Measurements from ENCODE around the gene RNF14. TPM values are rescaled to one million over a fixed set of nuclear protein-coding genes. Genes with fewer than 3 reads are reported as not detected.
"Not testable (repeated sequence)": the region's sequence is repeated elsewhere in the genome, so short reads cannot be mapped to it uniquely, and the experiment has no call there.

RNF14 gene
- total RNA-seq, 2 donors from 2014 or later, result 27.5 to 33.0 TPM

DNA sequence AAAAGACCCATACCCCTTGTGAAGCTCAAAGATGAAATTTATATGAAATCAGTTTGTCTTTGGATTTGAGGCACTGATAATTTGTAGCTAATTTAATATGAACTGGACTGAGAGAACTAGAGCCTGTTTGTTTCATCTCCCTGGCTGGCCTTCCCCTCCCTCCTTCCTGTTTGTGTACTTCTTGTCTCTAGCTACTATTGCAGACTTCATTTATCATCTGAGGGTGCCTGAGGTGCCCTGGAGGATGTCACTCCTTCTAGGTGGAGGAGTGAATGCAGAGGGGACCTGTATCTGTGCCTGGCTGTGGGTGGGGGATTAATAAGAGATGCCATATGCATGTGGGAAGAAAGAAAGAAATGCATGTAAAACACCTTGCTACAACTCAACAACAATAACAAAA, 66.1 kb downstream of the RNF14 start:
- H3K27ac ChIP-seq (ENCODE audit: low read depth, low read length), result no peak overlapping the region
- no peaks in the 10 kb centered on the region for H3K27me3 Mint-ChIP-seq (ENCODE audit: insufficient read depth)
- no peak overlapping the region for H3K4me3 ChIP-seq (ENCODE audit: low read length)
- H3K27ac Mint-ChIP-seq, result no peak overlapping the region
- no peaks in the 10 kb centered on the region for H3K36me3 Mint-ChIP-seq (ENCODE audit: low read depth)
- no peaks in the 10 kb centered on the region for H3K9me3 Mint-ChIP-seq
- peaks cover 2% of the 10 kb centered on the region for H3K4me1 Mint-ChIP-seq
- no peaks in the 10 kb centered on the region for H3K36me3 ChIP-seq (ENCODE audit: control insufficient read depth, insufficient read depth, low read length)
- DNase-seq, result no peak
- no peaks in the 10 kb centered on the region for H3K9me3 ChIP-seq (ENCODE audit: control insufficient read depth, low read length)
- no peaks in the 10 kb centered on the region for H3K27me3 ChIP-seq (ENCODE audit: control insufficient read depth, insufficient read depth, low read length, poor library complexity, severe bottlenecking)
- no peak for TF ChIP-seq CTCF (conservative IDR thresholded peaks at IDR 0.05)
- no peak overlapping the region for H3K9ac ChIP-seq (ENCODE audit: extremely low read depth, low read length, poor library complexity, severe bottlenecking)
- H3K4me3 Mint-ChIP-seq, result no peak overlapping the region
- H3K4me1 ChIP-seq (ENCODE audit: control insufficient read depth, insufficient read depth, low read length), result no peaks in the 10 kb centered on the region

DNA sequence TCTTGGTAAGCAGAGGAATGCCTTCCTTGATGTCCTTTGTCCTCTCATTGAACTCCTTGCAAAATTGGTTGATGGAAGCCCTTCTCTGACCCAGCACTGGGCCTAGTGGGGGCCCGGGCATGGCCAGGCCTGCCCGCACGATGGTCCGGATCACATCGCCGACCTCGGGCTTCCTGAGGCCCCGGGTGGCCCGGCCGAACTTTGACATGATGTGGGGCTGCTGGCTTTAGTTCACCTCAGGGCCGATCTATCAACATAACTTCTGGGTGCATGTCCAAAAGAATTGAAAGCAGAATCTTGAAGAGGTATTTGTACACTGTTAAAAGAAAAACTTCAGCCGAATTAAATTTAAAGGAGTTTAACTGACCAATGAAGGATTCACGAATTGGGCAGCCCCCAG, 68.0 kb downstream of the RNF14 start:
- WGBS, 2 experiments (ENCODE audit: insufficient coverage in 1 of 2, insufficient read length in 1 of 2), result 93 to 100% methylated on average over 3 to 13 of the region's 13 CpGs
- Mint-ChIP-seq H3K4me3 (no peak overlapping the region), H3K36me3 (ENCODE audit: low read depth) (no peaks in the 10 kb centered on the region)

GRCh38 chr5:142037599-142037998, 68.7 kb downstream of the RNF14 start:
- not testable (repeated sequence) for H3K4me1 Mint-ChIP-seq; H3K27ac ChIP-seq (ENCODE audit: low read depth, low read length); H3K36me3 ChIP-seq (ENCODE audit: control insufficient read depth, insufficient read depth, low read length); H3K4me3 Mint-ChIP-seq; H3K9me3 Mint-ChIP-seq; H3K4me1 ChIP-seq (ENCODE audit: control insufficient read depth, insufficient read depth, low read length); H3K9me3 ChIP-seq (ENCODE audit: control insufficient read depth, low read length); H3K27me3 Mint-ChIP-seq (ENCODE audit: insufficient read depth); H3K4me3 ChIP-seq (ENCODE audit: low read length); H3K9ac ChIP-seq (ENCODE audit: extremely low read depth, low read length, poor library complexity, severe bottlenecking); DNase-seq; H3K27ac Mint-ChIP-seq; H3K27me3 ChIP-seq (ENCODE audit: control insufficient read depth, insufficient read depth, low read length, poor library complexity, severe bottlenecking); H3K36me3 Mint-ChIP-seq (ENCODE audit: low read depth)
- whole genome bisulfite sequencing, 2 experiments (ENCODE audit: insufficient coverage in 1 of 2, insufficient read length in 1 of 2), result 95 to 100% methylated on average over 2 of the region's 3 CpGs

More for the DNA sequence above, 68.0 kb downstream of the RNF14 start:
- no peaks in the 10 kb centered on the region for H3K27me3 ChIP-seq (ENCODE audit: control insufficient read depth, insufficient read depth, low read length, poor library complexity, severe bottlenecking)
- no peak for DNase-seq
- H3K4me3 ChIP-seq (ENCODE audit: low read length), result no peak overlapping the region
- peaks cover 2% of the 10 kb centered on the region for H3K4me1 Mint-ChIP-seq
- no peaks in the 10 kb centered on the region for H3K36me3 ChIP-seq (ENCODE audit: control insufficient read depth, insufficient read depth, low read length)
- no peak overlapping the region for H3K27ac Mint-ChIP-seq
- no peaks in the 10 kb centered on the region for H3K9me3 ChIP-seq (ENCODE audit: control insufficient read depth, low read length)
- peaks cover 2% of the 10 kb centered on the region for H3K9me3 Mint-ChIP-seq
- H3K9ac ChIP-seq (ENCODE audit: extremely low read depth, low read length, poor library complexity, severe bottlenecking), result no peak overlapping the region
- no peaks in the 10 kb centered on the region for H3K27me3 Mint-ChIP-seq (ENCODE audit: insufficient read depth)
- no peak overlapping the region for H3K27ac ChIP-seq (ENCODE audit: low read depth, low read length)
- no peak for TF ChIP-seq CTCF (conservative IDR thresholded peaks at IDR 0.05)
- no peaks in the 10 kb centered on the region for H3K4me1 ChIP-seq (ENCODE audit: control insufficient read depth, insufficient read depth, low read length)

GRCh38 chr5:142038735-142039134, 69.8 kb downstream of the RNF14 start:
- Mint-ChIP-seq H3K4me1 (peaks cover 2% of the 10 kb centered on the region), H3K4me3 (no peak overlapping the region), H3K36me3 (ENCODE audit: low read depth) (no peaks in the 10 kb centered on the region), H3K27me3 (ENCODE audit: insufficient read depth) (no peaks in the 10 kb centered on the region), H3K9me3 (peaks cover 2% of the 10 kb centered on the region), H3K27ac (no peak overlapping the region)
- Histone ChIP-seq H3K27ac (ENCODE audit: low read depth, low read length) (no peak overlapping the region), H3K27me3 (ENCODE audit: control insufficient read depth, insufficient read depth, low read length, poor library complexity, severe bottlenecking) (no peaks in the 10 kb centered on the region), H3K4me3 (ENCODE audit: low read length) (no peak overlapping the region), H3K4me1 (ENCODE audit: control insufficient read depth, insufficient read depth, low read length) (no peaks in the 10 kb centered on the region), H3K9me3 (ENCODE audit: control insufficient read depth, low read length) (no peaks in the 10 kb centered on the region), H3K9ac (ENCODE audit: extremely low read depth, low read length, poor library complexity, severe bottlenecking) (no peak overlapping the region), H3K36me3 (ENCODE audit: control insufficient read depth, insufficient read depth, low read length) (no peaks in the 10 kb centered on the region)
- TF ChIP-seq CTCF (conservative IDR thresholded peaks at IDR 0.05), result no peak
- 94 to 100% methylated on average over 1 to 2 of the region's 2 CpGs for WGBS, 2 experiments (ENCODE audit: insufficient coverage in 1 of 2, insufficient read length in 1 of 2)
- DNase-seq, result no peak
